GM23338 (cell line): ENCODE data around the gene TYW1.
"Not testable (repeated sequence)": the region's sequence is repeated elsewhere in the genome, so short reads cannot be mapped to it uniquely, and the experiment has no call there.

Source experiments
- CREB1 ChIP-seq: fragments of 250-450 bp; sonication (Bioruptor Pico); IDR thresholded peaks from 2 replicates; pipeline ENCODE4 v1.5.0; 2020; ENCODE audit warnings: low read depth, mild to moderate bottlenecking, moderate library complexity
- CTCF ChIP-seq, 2 experiments: fragments of 200-600 bp in 1 of 2; sonication (generic) in 1 of 2; conservative IDR thresholded peaks; 2 replicates each; pipeline versions ENCODE4 v1.5.1 to v1.6.1; 2016 to 2017; ENCODE audit warnings: antibody characterized with exemption in 2 of 2, low read depth in 2 of 2, mild to moderate bottlenecking in 2 of 2, moderate library complexity in 1 of 2
- EZH2 ChIP-seq: fragments of 200-600 bp; sonication (generic); IDR thresholded peaks from one replicate; pipeline ENCODE4 v1.8.0; 2017; ENCODE audit warnings: antibody characterized with exemption, mild to moderate bottlenecking, low read depth; ENCODE audit not compliant: unreplicated experiment
- EZH2phosphoT487 ChIP-seq: fragments of 200-600 bp; sonication (generic); IDR thresholded peaks from one replicate; pipeline ENCODE4 v1.8.1; 2018; ENCODE audit warnings: antibody characterized with exemption; ENCODE audit not compliant: unreplicated experiment
- JUNB ChIP-seq: IDR thresholded peaks from one replicate; pipeline ENCODE4 v1.6.1; 2016; ENCODE audit warnings: antibody characterized with exemption; ENCODE audit not compliant: unreplicated experiment
- POLR2AphosphoS5 ChIP-seq: IDR thresholded peaks from 2 replicates; pipeline ENCODE4 v1.6.1; 2016; ENCODE audit warnings: antibody characterized with exemption, low read depth
- STAT1 ChIP-seq: IDR thresholded peaks from one replicate; pipeline ENCODE4 v1.6.1; 2016; ENCODE audit warnings: antibody characterized with exemption; ENCODE audit not compliant: unreplicated experiment
- ZNF114 ChIP-seq: fragments of 250-450 bp; sonication (Bioruptor Pico); IDR thresholded peaks from 2 replicates; pipeline ENCODE4 v1.5.0; 2020; ENCODE audit warnings: mild to moderate bottlenecking, moderate library complexity
- ZNF331 ChIP-seq: fragments of 250-450 bp; sonication (Bioruptor Pico); IDR thresholded peaks from 2 replicates; pipeline ENCODE4 v1.5.0; 2020; ENCODE audit warnings: low read depth, mild to moderate bottlenecking, moderate library complexity
- TF ChIP-seq, protein P1 (sequence below): IDR thresholded peaks from one replicate; pipeline ENCODE4 v1.6.1; 2018; ENCODE audit warnings: antibody characterized with exemption; ENCODE audit not compliant: unreplicated experiment
- TF ChIP-seq, protein P2 (sequence below): IDR thresholded peaks from 2 replicates; pipeline ENCODE4 v1.6.1; 2016; ENCODE audit warnings: antibody characterized with exemption
- TF ChIP-seq, protein P3 (sequence below): fragments of 250-450 bp; sonication (Bioruptor Pico); IDR thresholded peaks from 2 replicates; pipeline ENCODE4 v1.5.0; 2020; ENCODE audit warnings: mild to moderate bottlenecking, moderate library complexity

GRCh38 chr7:66994051-66994450, 2.6 kb upstream of the TYW1 start:
- TF ChIP-seq EZH2; CREB1 (CRISPR knock-in tag); CTCF (conservative IDR thresholded peaks at IDR 0.05; ENCODE audit: low read depth in 2 of 2); POLR2AphosphoS5; ZNF114; JUNB; EZH2phosphoT487; ZNF331 (CRISPR knock-in tag); STAT1: not testable (repeated sequence)
- TF ChIP-seq, protein P1, sequence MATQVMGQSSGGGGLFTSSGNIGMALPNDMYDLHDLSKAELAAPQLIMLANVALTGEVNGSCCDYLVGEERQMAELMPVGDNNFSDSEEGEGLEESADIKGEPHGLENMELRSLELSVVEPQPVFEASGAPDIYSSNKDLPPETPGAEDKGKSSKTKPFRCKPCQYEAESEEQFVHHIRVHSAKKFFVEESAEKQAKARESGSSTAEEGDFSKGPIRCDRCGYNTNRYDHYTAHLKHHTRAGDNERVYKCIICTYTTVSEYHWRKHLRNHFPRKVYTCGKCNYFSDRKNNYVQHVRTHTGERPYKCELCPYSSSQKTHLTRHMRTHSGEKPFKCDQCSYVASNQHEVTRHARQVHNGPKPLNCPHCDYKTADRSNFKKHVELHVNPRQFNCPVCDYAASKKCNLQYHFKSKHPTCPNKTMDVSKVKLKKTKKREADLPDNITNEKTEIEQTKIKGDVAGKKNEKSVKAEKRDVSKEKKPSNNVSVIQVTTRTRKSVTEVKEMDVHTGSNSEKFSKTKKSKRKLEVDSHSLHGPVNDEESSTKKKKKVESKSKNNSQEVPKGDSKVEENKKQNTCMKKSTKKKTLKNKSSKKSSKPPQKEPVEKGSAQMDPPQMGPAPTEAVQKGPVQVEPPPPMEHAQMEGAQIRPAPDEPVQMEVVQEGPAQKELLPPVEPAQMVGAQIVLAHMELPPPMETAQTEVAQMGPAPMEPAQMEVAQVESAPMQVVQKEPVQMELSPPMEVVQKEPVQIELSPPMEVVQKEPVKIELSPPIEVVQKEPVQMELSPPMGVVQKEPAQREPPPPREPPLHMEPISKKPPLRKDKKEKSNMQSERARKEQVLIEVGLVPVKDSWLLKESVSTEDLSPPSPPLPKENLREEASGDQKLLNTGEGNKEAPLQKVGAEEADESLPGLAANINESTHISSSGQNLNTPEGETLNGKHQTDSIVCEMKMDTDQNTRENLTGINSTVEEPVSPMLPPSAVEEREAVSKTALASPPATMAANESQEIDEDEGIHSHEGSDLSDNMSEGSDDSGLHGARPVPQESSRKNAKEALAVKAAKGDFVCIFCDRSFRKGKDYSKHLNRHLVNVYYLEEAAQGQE = not testable (repeated sequence)
- TF ChIP-seq, protein P2, sequence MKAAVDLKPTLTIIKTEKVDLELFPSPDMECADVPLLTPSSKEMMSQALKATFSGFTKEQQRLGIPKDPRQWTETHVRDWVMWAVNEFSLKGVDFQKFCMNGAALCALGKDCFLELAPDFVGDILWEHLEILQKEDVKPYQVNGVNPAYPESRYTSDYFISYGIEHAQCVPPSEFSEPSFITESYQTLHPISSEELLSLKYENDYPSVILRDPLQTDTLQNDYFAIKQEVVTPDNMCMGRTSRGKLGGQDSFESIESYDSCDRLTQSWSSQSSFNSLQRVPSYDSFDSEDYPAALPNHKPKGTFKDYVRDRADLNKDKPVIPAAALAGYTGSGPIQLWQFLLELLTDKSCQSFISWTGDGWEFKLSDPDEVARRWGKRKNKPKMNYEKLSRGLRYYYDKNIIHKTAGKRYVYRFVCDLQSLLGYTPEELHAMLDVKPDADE = not testable (repeated sequence)
- TF ChIP-seq, protein P3, sequence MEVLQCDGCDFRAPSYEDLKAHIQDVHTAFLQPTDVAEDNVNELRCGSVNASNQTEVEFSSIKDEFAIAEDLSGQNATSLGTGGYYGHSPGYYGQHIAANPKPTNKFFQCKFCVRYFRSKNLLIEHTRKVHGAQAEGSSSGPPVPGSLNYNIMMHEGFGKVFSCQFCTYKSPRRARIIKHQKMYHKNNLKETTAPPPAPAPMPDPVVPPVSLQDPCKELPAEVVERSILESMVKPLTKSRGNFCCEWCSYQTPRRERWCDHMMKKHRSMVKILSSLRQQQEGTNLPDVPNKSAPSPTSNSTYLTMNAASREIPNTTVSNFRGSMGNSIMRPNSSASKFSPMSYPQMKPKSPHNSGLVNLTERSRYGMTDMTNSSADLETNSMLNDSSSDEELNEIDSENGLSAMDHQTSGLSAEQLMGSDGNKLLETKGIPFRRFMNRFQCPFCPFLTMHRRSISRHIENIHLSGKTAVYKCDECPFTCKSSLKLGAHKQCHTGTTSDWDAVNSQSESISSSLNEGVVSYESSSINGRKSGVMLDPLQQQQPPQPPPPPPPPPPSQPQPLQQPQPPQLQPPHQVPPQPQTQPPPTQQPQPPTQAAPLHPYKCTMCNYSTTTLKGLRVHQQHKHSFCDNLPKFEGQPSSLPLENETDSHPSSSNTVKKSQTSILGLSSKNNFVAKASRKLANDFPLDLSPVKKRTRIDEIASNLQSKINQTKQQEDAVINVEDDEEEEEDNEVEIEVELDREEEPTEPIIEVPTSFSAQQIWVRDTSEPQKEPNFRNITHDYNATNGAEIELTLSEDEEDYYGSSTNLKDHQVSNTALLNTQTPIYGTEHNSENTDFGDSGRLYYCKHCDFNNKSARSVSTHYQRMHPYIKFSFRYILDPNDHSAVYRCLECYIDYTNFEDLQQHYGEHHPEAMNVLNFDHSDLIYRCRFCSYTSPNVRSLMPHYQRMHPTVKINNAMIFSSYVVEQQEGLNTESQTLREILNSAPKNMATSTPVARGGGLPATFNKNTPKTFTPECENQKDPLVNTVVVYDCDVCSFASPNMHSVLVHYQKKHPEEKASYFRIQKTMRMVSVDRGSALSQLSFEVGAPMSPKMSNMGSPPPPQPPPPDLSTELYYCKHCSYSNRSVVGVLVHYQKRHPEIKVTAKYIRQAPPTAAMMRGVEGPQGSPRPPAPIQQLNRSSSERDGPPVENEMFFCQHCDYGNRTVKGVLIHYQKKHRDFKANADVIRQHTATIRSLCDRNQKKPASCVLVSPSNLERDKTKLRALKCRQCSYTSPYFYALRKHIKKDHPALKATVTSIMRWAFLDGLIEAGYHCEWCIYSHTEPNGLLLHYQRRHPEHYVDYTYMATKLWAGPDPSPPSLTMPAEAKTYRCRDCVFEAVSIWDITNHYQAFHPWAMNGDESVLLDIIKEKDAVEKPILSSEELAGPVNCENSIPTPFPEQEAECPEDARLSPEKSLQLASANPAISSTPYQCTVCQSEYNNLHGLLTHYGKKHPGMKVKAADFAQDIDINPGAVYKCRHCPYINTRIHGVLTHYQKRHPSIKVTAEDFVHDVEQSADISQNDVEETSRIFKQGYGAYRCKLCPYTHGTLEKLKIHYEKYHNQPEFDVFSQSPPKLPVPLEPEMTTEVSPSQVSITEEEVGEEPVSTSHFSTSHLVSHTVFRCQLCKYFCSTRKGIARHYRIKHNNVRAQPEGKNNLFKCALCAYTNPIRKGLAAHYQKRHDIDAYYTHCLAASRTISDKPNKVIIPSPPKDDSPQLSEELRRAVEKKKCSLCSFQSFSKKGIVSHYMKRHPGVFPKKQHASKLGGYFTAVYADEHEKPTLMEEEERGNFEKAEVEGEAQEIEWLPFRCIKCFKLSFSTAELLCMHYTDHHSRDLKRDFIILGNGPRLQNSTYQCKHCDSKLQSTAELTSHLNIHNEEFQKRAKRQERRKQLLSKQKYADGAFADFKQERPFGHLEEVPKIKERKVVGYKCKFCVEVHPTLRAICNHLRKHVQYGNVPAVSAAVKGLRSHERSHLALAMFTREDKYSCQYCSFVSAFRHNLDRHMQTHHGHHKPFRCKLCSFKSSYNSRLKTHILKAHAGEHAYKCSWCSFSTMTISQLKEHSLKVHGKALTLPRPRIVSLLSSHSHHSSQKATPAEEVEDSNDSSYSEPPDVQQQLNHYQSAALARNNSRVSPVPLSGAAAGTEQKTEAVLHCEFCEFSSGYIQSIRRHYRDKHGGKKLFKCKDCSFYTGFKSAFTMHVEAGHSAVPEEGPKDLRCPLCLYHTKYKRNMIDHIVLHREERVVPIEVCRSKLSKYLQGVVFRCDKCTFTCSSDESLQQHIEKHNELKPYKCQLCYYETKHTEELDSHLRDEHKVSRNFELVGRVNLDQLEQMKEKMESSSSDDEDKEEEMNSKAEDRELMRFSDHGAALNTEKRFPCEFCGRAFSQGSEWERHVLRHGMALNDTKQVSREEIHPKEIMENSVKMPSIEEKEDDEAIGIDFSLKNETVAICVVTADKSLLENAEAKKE (CRISPR knock-in tag) = not testable (repeated sequence)
